ENCODE results near the gene SMYD3. TPM values are rescaled to one million over a fixed set of nuclear protein-coding genes. Genes with fewer than 3 reads are reported as not detected.

Gene SMYD3
- polyA plus RNA-seq, 1 donor from 2014 or later = 48.6 TPM

DNA sequence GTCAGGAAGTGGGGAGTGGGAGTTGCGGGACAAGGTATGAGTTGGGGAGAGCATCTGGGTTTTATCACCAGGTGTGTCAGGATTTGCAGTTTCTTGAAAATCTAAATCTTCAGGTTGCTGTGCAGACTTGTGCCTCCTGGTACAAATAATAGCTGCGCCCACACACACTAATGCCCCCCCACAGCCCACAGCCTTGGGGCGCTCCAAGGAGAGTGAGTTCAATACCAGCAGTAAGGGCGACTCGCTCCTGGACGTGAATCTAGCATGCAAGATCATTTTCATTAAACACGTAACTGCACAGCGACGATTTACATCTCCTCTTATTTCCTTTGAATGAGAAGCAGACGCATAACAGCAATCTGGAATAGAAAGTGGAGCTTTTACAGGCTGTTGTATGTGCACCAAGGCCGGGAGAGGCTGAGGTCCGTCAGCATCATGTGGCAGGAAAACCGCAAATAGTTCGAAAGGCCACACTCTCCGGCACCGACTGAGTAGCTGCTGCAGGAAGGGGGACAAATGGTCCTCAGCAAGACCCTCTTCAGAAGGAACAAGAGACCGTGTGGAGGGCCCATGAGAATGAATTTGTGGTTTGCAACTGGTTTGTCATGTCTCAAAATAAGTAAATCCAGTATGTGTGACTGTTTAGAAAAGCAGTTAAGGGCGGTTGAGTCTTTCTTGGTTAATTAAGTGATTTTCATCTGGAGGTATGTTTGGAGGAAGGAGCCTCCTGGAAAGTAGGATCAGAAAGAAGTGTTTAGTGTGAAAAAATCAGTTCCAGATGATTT is 439.5 kb downstream of the SMYD3 start:
- no peaks in the 10 kb centered on the region for H4K20me1 ChIP-seq (ENCODE audit: insufficient read depth)
- no peaks in the 10 kb centered on the region for H3K9me2 ChIP-seq (ENCODE audit: insufficient read depth, low read length)
- H3K36me3 ChIP-seq (ENCODE audit: insufficient read depth, low read length) = no peaks in the 10 kb centered on the region
- no peaks in the 10 kb centered on the region for H3K79me2 ChIP-seq (replicated peaks; ENCODE audit: insufficient read depth, low read length)
- H3K9ac ChIP-seq (ENCODE audit: low read length) = no peak overlapping the region
- no peaks in the 10 kb centered on the region for H3F3A ChIP-seq (ENCODE audit: insufficient read depth, low read length, poor library complexity, severe bottlenecking)
- TF ChIP-seq, protein P1, sequence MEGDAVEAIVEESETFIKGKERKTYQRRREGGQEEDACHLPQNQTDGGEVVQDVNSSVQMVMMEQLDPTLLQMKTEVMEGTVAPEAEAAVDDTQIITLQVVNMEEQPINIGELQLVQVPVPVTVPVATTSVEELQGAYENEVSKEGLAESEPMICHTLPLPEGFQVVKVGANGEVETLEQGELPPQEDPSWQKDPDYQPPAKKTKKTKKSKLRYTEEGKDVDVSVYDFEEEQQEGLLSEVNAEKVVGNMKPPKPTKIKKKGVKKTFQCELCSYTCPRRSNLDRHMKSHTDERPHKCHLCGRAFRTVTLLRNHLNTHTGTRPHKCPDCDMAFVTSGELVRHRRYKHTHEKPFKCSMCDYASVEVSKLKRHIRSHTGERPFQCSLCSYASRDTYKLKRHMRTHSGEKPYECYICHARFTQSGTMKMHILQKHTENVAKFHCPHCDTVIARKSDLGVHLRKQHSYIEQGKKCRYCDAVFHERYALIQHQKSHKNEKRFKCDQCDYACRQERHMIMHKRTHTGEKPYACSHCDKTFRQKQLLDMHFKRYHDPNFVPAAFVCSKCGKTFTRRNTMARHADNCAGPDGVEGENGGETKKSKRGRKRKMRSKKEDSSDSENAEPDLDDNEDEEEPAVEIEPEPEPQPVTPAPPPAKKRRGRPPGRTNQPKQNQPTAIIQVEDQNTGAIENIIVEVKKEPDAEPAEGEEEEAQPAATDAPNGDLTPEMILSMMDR (IDR thresholded peaks at IDR 0.05; ENCODE audit: poor library complexity, severe bottlenecking) = no peak
- TF ChIP-seq RAD21 (conservative IDR thresholded peaks at IDR 0.05) (no peak), REST (IDR thresholded peaks at IDR 0.05; ENCODE audit: borderline replicate concordance) (no peak), POLR2AphosphoS5 (IDR thresholded peaks at IDR 0.05) (no peak), MXI1 (conservative IDR thresholded peaks at IDR 0.05; ENCODE audit: poor library complexity, severe bottlenecking) (no peak), SMC3 (conservative IDR thresholded peaks at IDR 0.05; ENCODE audit: poor library complexity) (no peak)
- no peak overlapping the region for H3K4me3 ChIP-seq (ENCODE audit: low read length)
- H3K27me3 ChIP-seq (ENCODE audit: insufficient read depth, low read depth, low read length) = peaks cover 3% of the 10 kb centered on the region
- H3K27ac ChIP-seq (ENCODE audit: low read length) = no peak overlapping the region
- no peaks in the 10 kb centered on the region for H3K9me3 ChIP-seq (ENCODE audit: low read length)
- H3K4me2 ChIP-seq (ENCODE audit: low read length) = no peak overlapping the region
- H2AFZ ChIP-seq (ENCODE audit: low read depth, low read length) = no peak overlapping the region

- H3K9ac ChIP-seq (ENCODE audit: low read length) = no peak overlapping the region
- H3K27me3 ChIP-seq (ENCODE audit: insufficient read depth, low read depth, low read length) = peaks cover 3% of the 10 kb centered on the region
- H3K4me2 ChIP-seq (ENCODE audit: low read length) = no peak overlapping the region
- H3K27ac ChIP-seq (ENCODE audit: low read length) = no peak overlapping the region
- H3K36me3 ChIP-seq (ENCODE audit: insufficient read depth, low read length) = no peaks in the 10 kb centered on the region
- H4K20me1 ChIP-seq (ENCODE audit: insufficient read depth) = no peaks in the 10 kb centered on the region
- no peaks in the 10 kb centered on the region for H3K9me2 ChIP-seq (ENCODE audit: insufficient read depth, low read length)
- no peaks in the 10 kb centered on the region for H3K9me3 ChIP-seq (ENCODE audit: low read length)
- TF ChIP-seq REST (IDR thresholded peaks at IDR 0.05; ENCODE audit: borderline replicate concordance) (no peak), EZH2 (IDR thresholded peaks at IDR 0.05; ENCODE audit: borderline replicate concordance, insufficient read depth, low read length, poor library complexity, severe bottlenecking) (no peak), EP300 (conservative IDR thresholded peaks at IDR 0.05; ENCODE audit: poor library complexity, severe bottlenecking) (no peak), TAF1 (IDR thresholded peaks at IDR 0.05; ENCODE audit: low read depth) (no peak), MXI1 (conservative IDR thresholded peaks at IDR 0.05; ENCODE audit: poor library complexity, severe bottlenecking) (no peak), POLR2AphosphoS5 (IDR thresholded peaks at IDR 0.05) (no peak), SMC3 (conservative IDR thresholded peaks at IDR 0.05; ENCODE audit: poor library complexity) (no peak), RAD21 (conservative IDR thresholded peaks at IDR 0.05) (no peak)
- TF ChIP-seq, protein P1 (IDR thresholded peaks at IDR 0.05; ENCODE audit: poor library complexity, severe bottlenecking) = no peak
- no peak overlapping the region for H2AFZ ChIP-seq (ENCODE audit: low read depth, low read length)
- H3K79me2 ChIP-seq (replicated peaks; ENCODE audit: insufficient read depth, low read length) = no peaks in the 10 kb centered on the region
- H3K4me3 ChIP-seq (ENCODE audit: low read length) = no peak overlapping the region
- no peaks in the 10 kb centered on the region for H3F3A ChIP-seq (ENCODE audit: insufficient read depth, low read length, poor library complexity, severe bottlenecking)
Measured at GRCh38 chr1:246066573-246066972, 440.5 kb downstream of the SMYD3 start.

Data from neural cell (in vitro differentiated cells).